Glomerular endothelial cell (primary cell): Measurements from ENCODE around the gene KCTD17. TPM values are rescaled to one million over a fixed set of nuclear protein-coding genes. Genes with fewer than 3 reads are reported as not detected.

ENCODE experiments used
- DNase-seq: peaks from one replicate; pipeline ENCODE4 v3.0.0-alpha.2; 2011; ENCODE audit warnings: low read depth, low spot score; ENCODE audit errors: extremely low read depth
- total RNA-seq: library from RNA; depleted of rRNA; stranded (reverse); fragments of >200 nt; gene quantifications from 2 replicates; pipeline ENCODE4 v1.2.3, GENCODE V29; 2015

The KCTD17 gene, protein sequence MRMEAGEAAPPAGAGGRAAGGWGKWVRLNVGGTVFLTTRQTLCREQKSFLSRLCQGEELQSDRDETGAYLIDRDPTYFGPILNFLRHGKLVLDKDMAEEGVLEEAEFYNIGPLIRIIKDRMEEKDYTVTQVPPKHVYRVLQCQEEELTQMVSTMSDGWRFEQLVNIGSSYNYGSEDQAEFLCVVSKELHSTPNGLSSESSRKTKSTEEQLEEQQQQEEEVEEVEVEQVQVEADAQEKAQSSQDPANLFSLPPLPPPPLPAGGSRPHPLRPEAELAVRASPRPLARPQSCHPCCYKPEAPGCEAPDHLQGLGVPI
- total RNA-seq: 35.1 and 46.4 TPM in 2 replicates

GRCh38 chr22:37051391-37052385 is at the start of gene KCTD17:
KCTD17 (plus strand) TSS chr22:37051742; CDS start chr22:37051761, 19 bp downstream.
- no peak for DNase-seq

- DNase-seq: no peak
These were observed 49.7 kb upstream of the KCTD17 start for GRCh38 chr22:37001826-37002225.

DNA sequence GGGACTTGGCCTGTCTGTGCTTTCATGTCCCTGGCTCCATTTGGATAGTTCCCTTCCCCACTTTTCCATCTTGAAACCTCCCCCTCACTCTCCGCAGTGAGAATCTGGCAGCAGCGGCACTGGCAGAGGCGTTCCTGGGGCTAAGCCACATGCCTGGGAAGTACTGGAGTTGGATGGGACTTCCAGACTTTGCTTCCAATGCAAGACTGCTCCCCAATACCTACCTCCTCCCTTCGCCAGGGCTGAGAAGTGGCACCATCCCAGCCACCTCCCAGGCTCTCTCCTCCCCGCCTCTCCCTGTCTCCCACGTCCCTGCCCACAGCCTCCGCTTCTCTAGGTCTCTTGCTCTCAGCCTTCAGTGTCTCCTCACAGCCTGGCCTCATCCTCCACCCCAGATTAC is 48.9 kb upstream of the KCTD17 start:
- no peak for DNase-seq

- no peak for DNase-seq
These were observed 43.9 kb upstream of the KCTD17 start for GRCh38 chr22:37007651-37008050.

DNA sequence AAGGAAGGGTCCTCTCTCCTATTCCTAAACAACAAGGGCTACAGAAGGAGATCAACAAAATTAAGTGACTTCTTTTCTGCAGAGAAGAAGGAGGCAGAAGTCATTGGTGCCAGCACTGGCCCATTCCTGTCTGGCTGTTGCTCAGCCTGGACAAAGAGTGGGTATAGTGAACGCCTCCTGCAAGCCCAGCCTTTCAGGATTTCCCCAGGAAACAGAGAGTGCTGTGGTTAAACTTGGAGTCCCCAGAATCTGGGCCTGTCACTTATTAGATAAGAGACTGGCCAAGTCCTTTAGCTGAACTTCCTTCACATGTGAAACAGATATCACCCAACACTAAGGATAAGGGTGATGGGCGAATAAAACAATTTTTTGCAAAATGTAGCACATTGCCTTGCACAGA is 43.2 kb upstream of the KCTD17 start:
- DNase-seq: peak; percentile 41

DNA sequence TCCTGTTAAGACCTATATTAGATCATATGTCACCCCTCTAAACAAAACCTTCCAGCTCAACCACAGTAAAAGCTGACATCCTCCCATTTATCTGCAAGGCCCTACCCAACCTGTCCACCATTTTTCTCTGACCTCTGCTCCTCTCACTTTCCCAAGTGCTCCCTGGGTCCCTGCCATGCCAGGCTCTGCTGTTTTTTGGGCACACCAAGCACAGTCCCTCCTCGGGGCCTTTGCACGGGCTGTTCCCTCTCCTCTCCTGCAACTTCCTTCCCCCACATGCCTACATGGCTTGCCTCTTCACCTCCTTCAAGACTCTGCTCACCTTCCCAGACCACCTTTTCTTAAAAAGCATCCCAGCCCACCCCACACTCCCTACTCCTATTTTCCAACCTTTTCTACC is 42.1 kb upstream of the KCTD17 start:
- DNase-seq: no peak

DNA sequence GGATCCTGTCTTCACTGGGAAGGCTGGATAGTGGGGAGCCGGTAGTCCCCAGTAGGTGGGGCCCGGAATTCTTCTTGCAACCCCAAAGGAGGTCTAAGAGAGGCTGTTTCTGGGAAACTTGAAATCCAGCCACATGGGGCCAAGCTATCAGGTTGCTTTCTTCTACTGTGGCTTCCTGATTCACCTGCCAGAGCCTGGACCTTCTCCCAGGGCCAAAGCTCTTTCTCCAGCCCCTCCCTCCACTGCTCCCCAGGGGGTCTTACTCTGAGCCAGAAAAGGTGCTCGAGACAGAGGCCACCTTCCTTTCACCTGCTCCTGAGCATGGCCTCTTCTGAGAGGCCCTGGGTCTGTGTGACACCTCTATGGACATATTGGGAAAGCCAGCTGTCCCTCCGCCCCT is 41.4 kb upstream of the KCTD17 start:
- no peak for DNase-seq

DNA sequence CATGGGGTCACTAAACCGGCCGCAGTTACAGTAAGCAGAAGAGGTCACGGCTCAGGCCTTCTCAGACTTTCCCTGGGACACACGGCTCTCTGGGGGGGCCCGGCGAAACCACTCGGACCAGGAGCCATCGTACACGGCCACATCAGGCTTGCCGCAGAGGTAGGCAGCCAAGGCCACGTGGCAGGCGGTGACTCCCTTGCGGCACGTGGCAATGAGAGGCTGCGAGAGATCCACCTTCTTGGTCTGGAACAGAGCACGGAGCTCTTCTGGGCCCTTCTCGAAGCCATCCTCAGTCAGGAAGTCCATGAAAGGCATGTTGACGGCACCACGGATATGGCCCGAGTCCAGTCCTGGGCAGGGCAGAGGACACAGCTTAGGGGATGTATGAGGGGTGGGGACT is 40.6 kb upstream of the KCTD17 start:
- DNase-seq: no peak

DNA sequence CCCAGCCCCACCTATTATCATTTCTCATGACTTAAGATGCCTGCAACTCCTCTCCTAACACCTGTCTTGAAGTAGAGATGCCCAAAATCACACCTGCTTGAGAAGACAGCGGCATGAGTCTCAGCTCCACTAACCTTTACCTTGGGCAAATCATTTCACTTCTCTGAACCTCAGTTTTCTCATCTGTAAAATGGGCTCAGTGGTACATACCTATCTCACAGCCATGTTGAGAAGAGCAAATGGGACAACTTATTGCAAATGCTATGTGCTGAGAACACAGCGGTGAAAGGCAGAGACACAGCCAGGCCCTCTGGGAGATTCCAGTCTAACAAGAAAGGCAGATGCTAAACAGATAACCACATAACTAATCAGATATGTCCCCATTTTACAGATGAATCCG is 40.1 kb upstream of the KCTD17 start:
- DNase-seq: no peak

DNA sequence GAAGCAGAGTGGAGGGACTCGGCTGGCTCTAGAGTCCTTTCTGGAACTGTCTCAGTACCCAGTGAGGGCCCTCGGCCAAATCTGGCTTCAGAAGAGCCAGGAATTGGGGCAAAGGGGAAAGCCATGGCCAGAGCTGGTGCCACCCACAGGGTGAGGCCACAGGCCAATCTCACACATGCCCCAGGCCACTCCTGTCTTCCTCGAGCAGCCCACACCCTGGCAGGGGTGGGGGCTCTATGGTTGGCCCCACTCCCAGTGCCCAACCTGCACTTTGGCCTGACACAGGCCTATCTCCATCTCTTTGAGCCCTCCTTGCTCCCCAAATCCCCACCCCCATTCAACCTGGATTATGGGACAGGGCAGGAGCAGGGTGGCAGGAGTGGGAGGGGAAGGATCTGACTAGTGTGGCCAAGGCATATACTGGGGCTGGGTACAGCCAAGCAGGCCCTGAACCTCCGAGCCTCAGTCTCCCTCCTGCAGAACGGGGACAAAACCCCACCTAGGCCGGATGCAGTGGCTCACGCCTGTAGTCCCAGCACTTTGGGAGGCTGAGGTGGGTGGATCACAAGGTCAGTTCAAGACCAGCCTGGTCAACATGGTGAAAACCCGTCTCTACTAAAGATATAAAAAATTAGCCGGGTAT is 39.2 kb upstream of the KCTD17 start:
- no peak for DNase-seq

GRCh38 chr22:37012956-37013355 is 38.6 kb upstream of the KCTD17 start:
- no peak for DNase-seq

DNA sequence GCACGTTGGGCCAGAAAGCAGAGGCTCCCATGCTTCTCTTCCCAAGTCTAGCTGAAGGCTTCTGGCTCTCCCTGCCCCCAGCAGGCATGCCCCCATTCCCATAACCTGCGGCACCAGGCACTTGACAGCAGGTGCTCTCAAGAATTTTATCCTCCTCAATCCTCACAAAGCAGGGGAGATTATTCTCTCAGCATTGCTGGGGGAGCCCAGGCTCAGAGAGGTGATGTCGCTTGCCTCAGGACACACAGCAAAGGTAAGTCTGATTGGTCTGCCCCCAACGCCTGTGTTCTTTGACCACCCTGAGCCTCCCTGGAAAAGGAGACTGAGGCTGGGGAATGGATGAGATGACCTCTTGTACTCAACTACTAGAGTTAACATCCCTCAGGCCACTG is 37.1 kb upstream of the KCTD17 start:
- no peak for DNase-seq

- no peak for DNase-seq
These were observed 36.5 kb upstream of the KCTD17 start for GRCh38 chr22:37014835-37015586.

- DNase-seq: no peak
These were observed 36.0 kb upstream of the KCTD17 start for GRCh38 chr22:37015587-37015878.

GRCh38 chr22:37016134-37016910 is 35.2 kb upstream of the KCTD17 start:
- no peak for DNase-seq

DNA sequence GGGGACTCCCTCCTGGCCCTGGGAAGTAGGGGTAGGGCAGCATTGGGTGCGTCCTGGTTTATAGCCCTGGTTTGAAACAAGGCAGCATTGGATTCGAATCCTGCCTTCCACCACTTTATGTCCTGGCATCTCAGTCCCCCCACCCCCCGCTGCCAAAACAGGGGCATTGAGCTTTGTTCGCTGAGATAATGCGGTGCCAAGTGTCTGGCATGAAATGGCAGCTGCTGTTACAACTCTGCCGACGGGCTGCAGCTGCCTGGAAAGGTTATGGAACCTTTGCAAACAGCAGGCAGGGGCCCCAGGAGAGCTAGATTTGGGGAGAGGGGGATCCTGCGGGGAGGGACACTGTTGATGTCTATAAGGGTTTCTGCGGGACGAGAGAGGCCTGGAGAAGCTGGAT is 34.2 kb upstream of the KCTD17 start:
- no peak for DNase-seq

DNA sequence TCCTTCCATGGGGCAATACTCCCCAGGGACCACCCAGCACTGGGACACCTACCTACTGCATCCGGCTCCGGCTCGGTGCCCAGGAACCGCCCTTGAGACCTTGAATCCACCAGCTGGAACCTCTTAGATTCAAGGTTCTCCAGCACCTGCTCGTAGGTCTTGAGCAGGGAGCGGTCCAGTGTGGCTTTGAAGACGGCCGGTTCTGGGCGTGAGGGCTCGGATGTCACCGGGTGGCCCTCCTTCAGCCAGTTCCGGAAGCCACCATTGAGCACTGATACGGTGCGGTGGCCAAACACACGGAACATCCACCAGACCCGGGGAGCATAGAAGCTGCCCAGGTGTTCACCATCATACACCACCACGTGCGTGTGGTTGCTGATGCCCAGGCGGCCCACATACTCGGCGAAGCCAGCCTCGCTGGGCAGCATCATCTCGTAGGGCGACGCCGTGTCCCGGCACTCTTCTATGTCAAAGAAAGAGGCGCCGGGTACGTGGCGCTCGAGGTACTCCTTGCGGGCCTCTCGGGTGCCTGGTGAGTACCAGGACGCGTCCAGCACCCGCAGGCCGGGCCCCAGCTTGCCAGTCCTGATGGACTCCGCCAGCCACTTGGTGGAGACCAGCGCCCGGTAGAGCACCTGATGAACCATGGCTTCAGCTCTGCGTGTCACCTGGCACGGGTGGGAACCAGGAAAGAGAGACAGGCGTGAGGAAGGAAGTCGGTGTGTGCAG is 33.3 kb upstream of the KCTD17 start:
- DNase-seq: no peak

DNA sequence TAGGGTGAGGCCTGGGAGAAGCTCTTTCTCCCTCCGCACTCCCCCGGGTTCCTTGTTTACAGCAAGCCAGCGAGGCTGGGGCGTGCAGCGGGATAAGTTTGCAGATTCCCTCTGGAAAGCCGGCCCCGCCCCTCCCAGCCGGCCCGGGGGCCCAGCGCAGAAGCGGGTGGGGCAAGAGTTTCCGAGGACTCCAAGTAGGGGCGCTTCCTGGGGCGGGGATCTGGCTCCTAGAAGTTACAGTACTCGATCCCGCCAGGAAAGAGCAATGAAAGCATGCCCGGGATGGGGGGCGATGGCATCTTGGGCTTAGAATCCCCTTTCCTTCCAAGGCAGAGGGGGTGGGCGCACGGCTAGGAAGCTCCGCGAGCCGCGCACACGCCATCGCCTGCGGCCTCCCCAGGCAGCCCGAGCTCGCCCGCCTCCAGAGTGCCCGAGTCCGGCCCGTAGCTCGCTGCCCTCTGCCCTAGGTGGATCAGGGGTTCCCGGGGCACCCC is 32.7 kb upstream of the KCTD17 start:
- DNase-seq: no peak
